ENCODE data around the gene USP44. TPM values are rescaled to one million over a fixed set of nuclear protein-coding genes. Genes with fewer than 3 reads are reported as not detected.
"Not testable (repeated sequence)": the region's sequence is repeated elsewhere in the genome, so short reads cannot be mapped to it uniquely, and the experiment has no call there.

Gene USP44
- total RNA-seq, 2 donors from 2014 or later = 0.82 to 0.93 TPM

- Mint-ChIP-seq H3K27ac (no peak overlapping the region), H3K9me3 (no peaks in the 10 kb centered on the region), H3K36me3 (ENCODE audit: low read depth) (peaks cover 100% of the 10 kb centered on the region), H3K4me3 (no peak overlapping the region), H3K4me1 (peaks cover 6% of the 10 kb centered on the region), H3K27me3 (no peaks in the 10 kb centered on the region)
- ATAC-seq (replicated peaks) = no peak
Observed at GRCh38 chr12:95506707-95507523, 44.4 kb downstream of the USP44 start.

GRCh38 chr12:95505039-95505438 lies 46.2 kb downstream of the USP44 start:
- ATAC-seq (replicated peaks) = no peak
- H3K27me3 Mint-ChIP-seq = no peaks in the 10 kb centered on the region
- no peak overlapping the region for H3K4me3 Mint-ChIP-seq
- H3K9me3 Mint-ChIP-seq = no peaks in the 10 kb centered on the region
- H3K36me3 Mint-ChIP-seq (ENCODE audit: low read depth) = peaks cover 91% of the 10 kb centered on the region
- peaks cover 6% of the 10 kb centered on the region for H3K4me1 Mint-ChIP-seq
- H3K27ac Mint-ChIP-seq = peak overlapping the region; percentile 27

- H3K27me3 Mint-ChIP-seq = no peaks in the 10 kb centered on the region
- peaks cover 6% of the 10 kb centered on the region for H3K4me1 Mint-ChIP-seq
- H3K27ac Mint-ChIP-seq = no peak overlapping the region
- no peaks in the 10 kb centered on the region for H3K9me3 Mint-ChIP-seq
- ATAC-seq (replicated peaks) = no peak
- H3K4me3 Mint-ChIP-seq = no peak overlapping the region
- peaks cover 91% of the 10 kb centered on the region for H3K36me3 Mint-ChIP-seq (ENCODE audit: low read depth)
Observed at GRCh38 chr12:95504140-95504539, 47.1 kb downstream of the USP44 start.

GRCh38 chr12:95499772-95500171 lies 51.5 kb downstream of the USP44 start:
- Mint-ChIP-seq H3K27me3 (no peaks in the 10 kb centered on the region), H3K27ac (peak overlapping the region; percentile 44), H3K36me3 (ENCODE audit: low read depth) (peaks cover 91% of the 10 kb centered on the region), H3K4me3 (no peak overlapping the region), H3K9me3 (no peaks in the 10 kb centered on the region), H3K4me1 (peaks cover 11% of the 10 kb centered on the region)
- ATAC-seq (replicated peaks) = no peak

- peaks cover 91% of the 10 kb centered on the region for H3K36me3 Mint-ChIP-seq (ENCODE audit: low read depth)
- no peak for ATAC-seq (replicated peaks)
- H3K27ac Mint-ChIP-seq = peak overlapping the region; percentile 44
- H3K27me3 Mint-ChIP-seq = no peaks in the 10 kb centered on the region
- no peaks in the 10 kb centered on the region for H3K9me3 Mint-ChIP-seq
- no peak overlapping the region for H3K4me3 Mint-ChIP-seq
- H3K4me1 Mint-ChIP-seq = peaks cover 11% of the 10 kb centered on the region
Observed at GRCh38 chr12:95498968-95499367, 52.3 kb downstream of the USP44 start.

- Mint-ChIP-seq H3K27ac (no peak overlapping the region), H3K27me3 (no peaks in the 10 kb centered on the region), H3K4me3 (no peak overlapping the region), H3K9me3 (no peaks in the 10 kb centered on the region), H3K36me3 (ENCODE audit: low read depth) (peaks cover 88% of the 10 kb centered on the region), H3K4me1 (peaks cover 5% of the 10 kb centered on the region)
- no peak for ATAC-seq (replicated peaks)
Observed at GRCh38 chr12:95497031-95497430, 54.2 kb downstream of the USP44 start.

- H3K4me3 Mint-ChIP-seq = no peak overlapping the region
- peaks cover 5% of the 10 kb centered on the region for H3K4me1 Mint-ChIP-seq
- peaks cover 96% of the 10 kb centered on the region for H3K36me3 Mint-ChIP-seq (ENCODE audit: low read depth)
- ATAC-seq (replicated peaks) = no peak
- H3K27me3 Mint-ChIP-seq = no peaks in the 10 kb centered on the region
- H3K27ac Mint-ChIP-seq = no peak overlapping the region
- H3K9me3 Mint-ChIP-seq = no peaks in the 10 kb centered on the region
Observed at GRCh38 chr12:95495433-95495832, 55.8 kb downstream of the USP44 start.

GRCh38 chr12:95494888-95495287 lies 56.4 kb downstream of the USP44 start:
- no peak for ATAC-seq (replicated peaks)
- Mint-ChIP-seq H3K27ac (no peak overlapping the region), H3K9me3 (no peaks in the 10 kb centered on the region), H3K27me3 (no peaks in the 10 kb centered on the region), H3K4me1 (peaks cover 5% of the 10 kb centered on the region), H3K4me3 (no peak overlapping the region), H3K36me3 (ENCODE audit: low read depth) (peaks cover 96% of the 10 kb centered on the region)

GRCh38 chr12:95492462-95492861 lies 58.8 kb downstream of the USP44 start:
- H3K9me3 Mint-ChIP-seq = no peaks in the 10 kb centered on the region
- no peak overlapping the region for H3K27ac Mint-ChIP-seq
- no peak overlapping the region for H3K4me3 Mint-ChIP-seq
- ATAC-seq (replicated peaks) = no peak
- H3K4me1 Mint-ChIP-seq = peaks cover 5% of the 10 kb centered on the region
- H3K27me3 Mint-ChIP-seq = no peaks in the 10 kb centered on the region
- peaks cover 94% of the 10 kb centered on the region for H3K36me3 Mint-ChIP-seq (ENCODE audit: low read depth)

GRCh38 chr12:95487024-95487423 lies 64.3 kb downstream of the USP44 start:
- H3K27ac Mint-ChIP-seq = no peak overlapping the region

GRCh38 chr12:95484524-95484923 lies 66.8 kb downstream of the USP44 start:
- H3K36me3 Mint-ChIP-seq (ENCODE audit: low read depth) = peaks cover 97% of the 10 kb centered on the region
- no peak overlapping the region for H3K27ac Mint-ChIP-seq
- H3K4me3 Mint-ChIP-seq = no peak overlapping the region
- H3K27me3 Mint-ChIP-seq = no peaks in the 10 kb centered on the region
- H3K4me1 Mint-ChIP-seq = peaks cover 28% of the 10 kb centered on the region
- ATAC-seq (replicated peaks) = no peak
- no peaks in the 10 kb centered on the region for H3K9me3 Mint-ChIP-seq

More at GRCh38 chr12:95487024-95487423, 64.3 kb downstream of the USP44 start:
- ATAC-seq (replicated peaks) = no peak
- Mint-ChIP-seq H3K4me3 (no peak overlapping the region), H3K9me3 (no peaks in the 10 kb centered on the region), H3K36me3 (ENCODE audit: low read depth) (peaks cover 96% of the 10 kb centered on the region), H3K4me1 (peaks cover 8% of the 10 kb centered on the region), H3K27me3 (no peaks in the 10 kb centered on the region)

- H3K27ac Mint-ChIP-seq; H3K9me3 Mint-ChIP-seq; ATAC-seq (replicated peaks); H3K27me3 Mint-ChIP-seq; H3K4me3 Mint-ChIP-seq: not testable (repeated sequence)
- Mint-ChIP-seq H3K4me1 (peaks cover 45% of the 10 kb centered on the region), H3K36me3 (ENCODE audit: low read depth) (peaks cover 99% of the 10 kb centered on the region)
Observed at GRCh38 chr12:95482564-95482963, 68.7 kb downstream of the USP44 start.

GRCh38 chr12:95481888-95482287 lies 69.4 kb downstream of the USP44 start:
- no peaks in the 10 kb centered on the region for H3K27me3 Mint-ChIP-seq
- peaks cover 99% of the 10 kb centered on the region for H3K36me3 Mint-ChIP-seq (ENCODE audit: low read depth)
- H3K9me3 Mint-ChIP-seq = no peaks in the 10 kb centered on the region
- ATAC-seq (replicated peaks) = no peak
- peak overlapping the region; percentile 88 for H3K27ac Mint-ChIP-seq
- no peak overlapping the region for H3K4me3 Mint-ChIP-seq
- H3K4me1 Mint-ChIP-seq = peaks cover 45% of the 10 kb centered on the region

- Mint-ChIP-seq H3K4me1 (peaks cover 51% of the 10 kb centered on the region), H3K4me3 (peak overlapping the region; percentile 42), H3K9me3 (no peaks in the 10 kb centered on the region), H3K27ac (peak overlapping the region; percentile 88), H3K36me3 (ENCODE audit: low read depth) (peaks cover 99% of the 10 kb centered on the region), H3K27me3 (no peaks in the 10 kb centered on the region)
- peak; percentile 21 for ATAC-seq (replicated peaks)
Observed at GRCh38 chr12:95481072-95481471, 70.2 kb downstream of the USP44 start.

GRCh38 chr12:95480230-95480629 lies 71.0 kb downstream of the USP44 start:
- Mint-ChIP-seq H3K9me3 (no peaks in the 10 kb centered on the region), H3K27me3 (no peaks in the 10 kb centered on the region), H3K4me3 (peak overlapping the region; percentile 42), H3K27ac (peak overlapping the region; percentile 88), H3K4me1 (peaks cover 59% of the 10 kb centered on the region), H3K36me3 (ENCODE audit: low read depth) (peaks cover 99% of the 10 kb centered on the region)
- ATAC-seq (replicated peaks) = peak; percentile 34

All from activated T-helper 17 cell treated with anti-CD3 and anti-CD28 coated beads, Interleukin-2, amount 50 U/mL, for 72 hours (primary cell).